Dermis blood vessel endothelial cell (primary cell): ENCODE data around the gene CYP3A7. TPM values are rescaled to one million over a fixed set of nuclear protein-coding genes. Genes with fewer than 3 reads are reported as not detected.
"Not testable (repeated sequence)": the region's sequence is repeated elsewhere in the genome, so short reads cannot be mapped to it uniquely, and the experiment has no call there.

Source experiments
- DNase-seq: peaks from one replicate; pipeline ENCODE4 v3.0.0; 2010
- total RNA-seq: library from RNA; depleted of rRNA; stranded (reverse); fragments of >200 nt; gene quantifications from 2 replicates; pipeline ENCODE4 v1.2.3, GENCODE V29; 2014

CYP3A7 gene
- total RNA-seq, 1 donor from 2014 or later = not detected

- DNase-seq = no peak
Observed at GRCh38 chr7:99740573-99741440, 5.8 kb upstream of the CYP3A7 start.

- no peak for DNase-seq
Observed at GRCh38 chr7:99739699-99740572, 4.9 kb upstream of the CYP3A7 start.

GRCh38 chr7:99737726-99738125, 2.7 kb upstream of the CYP3A7 start:
- DNase-seq = peak; percentile 1

DNA sequence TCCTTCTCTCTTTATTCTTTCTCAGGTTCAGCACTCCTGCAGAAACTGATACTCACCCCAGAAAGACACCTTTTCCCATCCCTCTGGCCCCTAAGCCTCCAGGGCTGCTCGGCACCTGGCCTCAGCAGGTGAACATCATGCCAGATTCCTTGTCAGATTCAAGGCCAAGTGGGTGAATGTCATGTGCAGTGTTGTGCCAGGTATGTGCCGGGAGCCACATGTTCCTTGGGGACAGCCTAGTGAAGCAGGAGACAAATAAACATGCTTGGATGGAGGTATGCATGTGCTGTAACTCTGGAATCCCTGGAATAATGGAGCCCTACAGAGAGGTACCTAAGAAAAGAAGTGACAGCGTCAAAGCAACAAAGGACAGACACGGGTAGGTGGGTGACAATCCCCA, 1.7 kb upstream of the CYP3A7 start:
- not testable (repeated sequence) for DNase-seq

GRCh38 chr7:99733448-99733847, 1.5 kb downstream of the CYP3A7 start:
- peak; percentile 13 for DNase-seq

DNA sequence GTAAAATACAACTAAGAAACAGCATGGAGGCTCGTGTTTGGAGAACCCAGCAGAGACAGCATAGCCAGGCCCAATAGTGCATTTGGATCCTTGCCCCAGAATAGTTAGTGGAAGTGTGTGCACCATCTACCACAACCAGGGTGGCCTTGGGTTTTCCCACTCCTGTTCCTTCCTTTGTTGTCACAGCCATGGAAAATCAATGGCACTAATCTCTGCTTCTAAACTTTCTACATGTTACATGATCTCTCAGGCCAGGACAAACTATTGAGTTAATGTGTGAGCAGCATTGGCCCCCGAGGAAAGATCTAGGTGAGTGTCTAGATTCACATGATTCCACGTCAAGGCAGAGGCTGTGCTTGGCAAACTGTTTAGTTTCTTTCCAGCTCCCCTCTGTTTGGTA, 2.0 kb downstream of the CYP3A7 start:
- no peak for DNase-seq

GRCh38 chr7:99731638-99732374, 3.2 kb downstream of the CYP3A7 start:
- DNase-seq = no peak

- DNase-seq = no peak
Observed at GRCh38 chr7:99730992-99731391, 4.0 kb downstream of the CYP3A7 start.

DNA sequence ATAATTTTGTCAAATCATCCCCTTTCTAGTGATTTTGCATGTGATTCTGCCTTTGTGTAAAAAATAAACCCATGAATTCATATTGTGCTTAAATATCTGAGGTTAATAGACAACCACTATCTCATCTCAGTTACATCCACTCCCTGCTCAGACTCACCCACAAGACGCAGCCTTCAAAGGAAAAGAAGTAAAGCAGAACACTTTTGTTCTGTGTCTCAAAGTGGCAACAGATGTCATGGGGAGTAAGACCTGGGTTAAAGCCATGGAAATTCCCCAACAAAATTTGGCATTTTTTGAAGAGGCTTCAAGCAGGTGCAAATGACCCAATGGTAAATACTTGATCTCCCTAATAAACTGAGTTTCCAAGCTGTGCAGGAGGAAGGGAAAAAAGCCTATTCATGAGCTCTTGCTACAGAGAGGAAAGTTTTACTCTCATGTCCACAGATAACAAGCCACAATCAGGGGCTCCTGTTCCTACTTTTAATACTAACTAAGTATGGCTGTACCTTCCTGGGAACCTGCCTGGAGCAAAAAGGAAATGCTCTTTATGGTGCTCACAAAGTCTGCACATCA, 4.7 kb downstream of the CYP3A7 start:
- no peak for DNase-seq

DNA sequence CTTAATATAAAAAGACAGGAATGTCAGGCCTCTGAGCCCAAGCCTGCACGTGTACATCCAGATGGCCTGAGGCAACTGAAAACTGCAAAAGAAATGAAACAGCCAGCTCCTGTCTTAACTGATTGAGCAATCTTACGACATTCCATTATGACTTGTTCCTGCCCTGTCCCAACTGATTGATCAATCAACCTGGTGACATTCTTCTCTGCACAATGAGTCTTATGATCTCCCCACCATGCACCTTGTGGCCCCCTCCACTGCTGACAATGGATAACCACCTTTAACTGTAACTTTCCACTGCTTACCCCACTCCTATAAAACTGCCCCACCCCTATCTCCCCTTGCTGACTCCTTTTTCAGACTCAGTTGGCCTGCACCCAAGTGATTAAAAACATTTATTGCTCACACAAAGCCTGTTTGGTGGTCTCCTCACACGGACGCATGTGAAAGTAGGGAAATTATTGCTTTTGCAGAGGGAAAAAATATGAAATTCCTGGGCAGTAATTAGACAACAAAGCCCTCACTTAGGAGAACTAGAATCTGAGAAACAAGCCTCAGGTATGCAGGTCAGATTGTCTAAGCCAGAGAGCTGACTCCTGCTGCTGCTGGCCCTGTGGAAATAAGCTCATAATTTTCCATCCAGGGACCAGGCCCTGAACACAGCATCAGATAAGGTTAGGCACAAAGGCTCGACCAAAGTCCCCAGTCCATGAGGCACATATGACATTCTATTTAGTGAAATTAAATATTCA, 5.3 kb downstream of the CYP3A7 start:
- no peak for DNase-seq

DNA sequence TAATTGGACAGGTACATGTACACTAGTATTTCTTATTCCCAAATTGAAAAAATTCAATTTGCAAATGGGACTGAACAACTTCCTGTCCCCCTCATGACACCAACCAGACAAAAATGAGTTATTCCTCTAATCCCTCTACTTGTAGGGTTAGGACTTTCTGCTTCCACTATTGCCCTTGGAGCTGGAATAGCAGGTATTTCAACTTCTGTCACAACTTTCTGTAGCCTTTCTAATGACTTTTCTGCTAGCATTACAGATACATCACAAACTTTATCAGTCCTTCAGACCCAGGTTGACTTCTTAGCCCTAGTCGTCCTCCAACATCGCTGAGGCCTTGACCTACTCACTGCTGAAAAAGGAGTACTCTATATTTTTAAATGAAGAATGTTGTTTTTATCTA, 6.4 kb downstream of the CYP3A7 start:
- no peak for DNase-seq

- not testable (repeated sequence) for DNase-seq
Observed at GRCh38 chr7:99723201-99723600, 11.8 kb downstream of the CYP3A7 start.

GRCh38 chr7:99720800-99721595, 14.0 kb downstream of the CYP3A7 start:
- DNase-seq = no peak

GRCh38 chr7:99719996-99720769, 14.8 kb downstream of the CYP3A7 start:
- no peak for DNase-seq

DNA sequence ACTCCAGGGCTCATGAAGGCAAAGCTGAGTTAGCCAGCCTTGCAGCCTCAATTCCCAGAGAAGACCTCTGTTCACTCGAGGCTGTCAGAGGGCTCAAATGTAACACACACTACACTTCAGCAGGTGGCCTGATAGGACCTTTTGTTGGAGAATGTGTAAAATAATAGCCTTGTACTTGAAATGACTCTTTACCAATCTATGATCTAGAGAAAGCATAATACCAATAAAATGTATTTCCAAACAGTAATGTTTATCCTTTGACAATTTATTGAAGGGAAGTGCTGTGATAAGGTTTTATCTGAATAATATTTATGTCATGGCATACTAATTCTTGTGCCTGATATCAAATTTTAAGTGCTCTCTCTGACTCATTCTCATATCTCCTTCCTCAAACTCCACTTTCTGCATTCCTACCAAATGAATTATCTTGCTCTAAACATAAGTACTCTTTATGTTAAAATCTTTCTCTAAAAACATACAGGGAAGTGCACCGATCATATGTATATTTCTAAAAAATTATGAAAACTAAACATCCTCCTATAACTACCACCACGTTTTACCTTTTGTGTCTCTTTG, 20.9 kb downstream of the CYP3A7 start:
- DNase-seq = no peak

DNA sequence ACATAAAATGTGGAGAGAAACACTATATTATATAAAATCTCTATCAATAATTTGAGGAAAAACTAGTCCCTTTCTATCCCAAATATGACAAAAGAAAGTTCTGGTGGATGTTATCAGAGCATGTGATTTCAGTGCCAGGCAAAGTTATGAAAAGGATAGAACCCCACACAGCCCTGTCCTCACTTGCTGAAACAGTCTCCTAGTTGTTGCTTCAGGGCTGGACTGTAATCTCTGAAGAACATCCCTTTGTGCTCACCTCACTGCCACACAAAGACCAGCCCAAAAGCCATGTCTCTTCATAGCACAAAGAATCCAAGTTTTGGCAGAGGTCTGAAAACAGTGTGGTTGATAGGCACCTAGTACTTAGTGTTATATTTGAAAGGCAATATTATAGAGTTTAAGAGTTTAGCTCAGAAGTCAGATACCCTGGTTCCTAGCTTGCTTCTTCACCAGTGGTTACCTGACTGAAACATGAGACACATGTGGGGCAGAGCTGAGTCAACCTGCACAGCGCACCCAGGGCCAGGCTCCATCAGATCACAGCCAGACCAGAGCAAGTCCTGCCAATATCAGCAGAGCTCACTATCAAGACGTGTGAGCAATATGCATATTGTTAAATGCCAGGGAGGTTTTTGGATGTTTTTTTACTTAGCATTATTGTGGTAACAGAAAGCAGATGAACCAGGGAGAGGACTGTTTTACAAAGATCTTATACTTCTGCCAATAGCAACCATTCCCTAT, 25.0 kb downstream of the CYP3A7 start:
- DNase-seq = no peak

- no peak for DNase-seq
Observed at GRCh38 chr7:99709260-99709659, 25.7 kb downstream of the CYP3A7 start.

DNA sequence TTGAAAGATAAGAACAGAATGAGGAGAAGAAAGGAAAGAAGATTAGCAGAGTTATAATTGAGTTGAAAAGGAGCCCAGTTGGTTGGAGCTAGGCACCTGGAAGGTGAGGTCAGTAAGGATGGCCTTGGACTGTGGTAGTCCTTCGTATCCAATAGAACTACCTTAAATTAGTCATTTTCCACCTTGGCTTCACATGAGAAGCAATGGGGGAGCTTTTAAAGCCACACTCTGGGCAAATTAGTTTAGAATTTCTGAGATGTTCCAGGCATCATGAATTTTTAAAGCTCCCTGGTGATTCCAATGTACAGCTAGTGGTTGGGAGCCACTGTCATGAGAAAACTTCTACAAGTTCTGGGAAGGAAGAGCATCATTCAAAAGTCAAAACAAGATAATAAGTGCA, 27.9 kb downstream of the CYP3A7 start:
- no peak for DNase-seq

DNA sequence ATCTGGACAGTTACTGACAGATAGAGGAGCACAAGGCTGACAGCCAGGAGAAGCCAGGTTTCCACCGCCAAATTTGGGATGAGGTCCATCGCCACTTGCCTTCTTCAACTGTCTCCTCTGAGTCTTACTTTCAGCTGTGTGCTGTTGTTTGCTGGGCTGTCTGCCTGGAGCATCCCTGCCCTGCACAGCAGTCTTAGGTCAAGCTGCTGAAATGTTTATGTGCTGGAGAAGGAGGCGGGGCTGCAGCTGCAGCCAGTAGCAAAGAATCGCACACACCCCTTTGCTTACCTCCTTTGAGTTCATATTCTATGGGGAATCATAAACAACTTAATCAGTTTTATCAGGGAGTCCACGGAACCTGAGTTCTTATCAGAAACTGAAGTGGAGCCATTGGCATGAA, 35.0 kb downstream of the CYP3A7 start:
- no peak for DNase-seq
